Measurements from ENCODE around the gene TRIM43. TPM values are rescaled to one million over a fixed set of nuclear protein-coding genes. Genes with fewer than 3 reads are reported as not detected.

Gene TRIM43
- polyA plus RNA-seq, 3 donors = not detected

DNA sequence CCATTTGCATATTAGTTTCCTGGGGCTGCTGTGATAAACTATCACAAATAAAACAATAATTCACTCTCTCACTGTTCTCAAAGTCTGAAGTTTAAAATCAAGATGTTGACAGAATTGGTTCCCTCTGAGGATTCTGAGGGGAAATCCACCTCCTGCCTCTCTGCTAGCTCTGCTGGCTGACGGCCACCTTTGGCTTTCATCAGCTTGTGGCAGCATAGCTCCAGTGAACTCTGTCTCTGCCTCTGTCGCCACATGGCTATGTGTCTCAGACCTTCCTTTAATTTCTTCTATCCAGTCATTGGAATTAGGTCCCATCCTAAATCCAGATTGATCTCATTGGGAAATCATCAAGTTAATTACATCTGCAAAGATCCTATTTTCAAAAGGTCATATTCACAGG lies 38.9 kb upstream of the TRIM43 start:
- Histone ChIP-seq H3K9me3 (replicated peaks in 1 of 2; ENCODE audit: control insufficient read depth in 1 of 2, insufficient read depth in 1 of 2, low read length in 2 of 2) (no peaks in the 10 kb centered on the region), H3K79me2 (ENCODE audit: insufficient read depth, low read length) (no peaks in the 10 kb centered on the region), H3K4me2 (replicated peaks; ENCODE audit: extremely low read depth, low read length, poor library complexity, severe bottlenecking) (no peak overlapping the region), H3K27me3 (ENCODE audit: control insufficient read depth in 2 of 2, insufficient read depth in 2 of 2, low read length in 2 of 2) (peaks cover 0 to 9% of the 10 kb centered on the region in 2 donors), H3K9ac (ENCODE audit: insufficient read depth, low read length, poor library complexity, severe bottlenecking) (no peak overlapping the region), H2AFZ (ENCODE audit: insufficient read depth, low read depth, low read length, poor library complexity, severe bottlenecking) (no peak overlapping the region), H4K20me1 (ENCODE audit: insufficient read depth, low read length) (no peaks in the 10 kb centered on the region), H3K36me3 (replicated peaks in 1 of 2; ENCODE audit: control insufficient read depth in 1 of 2, insufficient read depth in 2 of 2, low read length in 2 of 2) (no peaks in the 10 kb centered on the region), H3K4me3 (replicated peaks in 1 of 3; ENCODE audit: low read depth in 2 of 3, low read length in 3 of 3) (no peak overlapping the region), H3K27ac (ENCODE audit: low read depth in 1 of 2, low read length in 2 of 2) (no peak overlapping the region), H3K4me1 (ENCODE audit: control insufficient read depth in 1 of 2, insufficient read depth in 2 of 2, low read length in 2 of 2) (no peaks in the 10 kb centered on the region)
- TF ChIP-seq CTCF (IDR thresholded peaks at IDR 0.05) = no peak
- Mint-ChIP-seq H3K27me3 (ENCODE audit: low read depth in 3 of 3) (peaks cover 4 to 13% (median 12%) of the 10 kb centered on the region in 3 donors), H3K36me3 (no peaks in the 10 kb centered on the region), H3K9me3 (peaks cover 0 to 8% (median 0%) of the 10 kb centered on the region in 7 donors), H3K4me1 (peaks cover 4% of the 10 kb centered on the region), H3K4me3 (no peak overlapping the region), H3K27ac (no peak overlapping the region)
- DNase-seq = no peak
- 20% methylated on average over 1 of the region's 2 CpGs for WGBS (ENCODE audit: insufficient coverage)
- intact Hi-C loops (cut with micrococcal nuclease) = no loop called here

- no peak overlapping the region for H3K27ac Mint-ChIP-seq
- intact Hi-C loops (cut with micrococcal nuclease) = no loop called here
- no peaks in the 10 kb centered on the region for H3K36me3 ChIP-seq (replicated peaks in 1 of 2; ENCODE audit: control insufficient read depth in 1 of 2, insufficient read depth in 2 of 2, low read length in 2 of 2)
- H2AFZ ChIP-seq (ENCODE audit: insufficient read depth, low read depth, low read length, poor library complexity, severe bottlenecking) = no peak overlapping the region
- no peak overlapping the region for H3K4me3 Mint-ChIP-seq
- H4K20me1 ChIP-seq (ENCODE audit: insufficient read depth, low read length) = no peaks in the 10 kb centered on the region
- H3K9ac ChIP-seq (ENCODE audit: insufficient read depth, low read length, poor library complexity, severe bottlenecking) = no peak overlapping the region
- H3K27me3 ChIP-seq (ENCODE audit: control insufficient read depth in 2 of 2, insufficient read depth in 2 of 2, low read length in 2 of 2) = peaks cover 0 to 3% of the 10 kb centered on the region in 2 donors
- no peaks in the 10 kb centered on the region for H3K4me1 Mint-ChIP-seq
- peaks cover 0 to 3% (median 0%) of the 10 kb centered on the region in 7 donors for H3K9me3 Mint-ChIP-seq
- no peak overlapping the region for H3K27ac ChIP-seq (ENCODE audit: low read depth in 1 of 2, low read length in 2 of 2)
- H3K79me2 ChIP-seq (ENCODE audit: insufficient read depth, low read length) = no peaks in the 10 kb centered on the region
- no peaks in the 10 kb centered on the region for H3K9me3 ChIP-seq (replicated peaks in 1 of 2; ENCODE audit: control insufficient read depth in 1 of 2, insufficient read depth in 1 of 2, low read length in 2 of 2)
- H3K36me3 Mint-ChIP-seq = no peaks in the 10 kb centered on the region
- no peak overlapping the region for H3K4me3 ChIP-seq (replicated peaks in 1 of 3; ENCODE audit: low read depth in 2 of 3, low read length in 3 of 3)
- no peak overlapping the region for H3K4me2 ChIP-seq (replicated peaks; ENCODE audit: extremely low read depth, low read length, poor library complexity, severe bottlenecking)
- no peaks in the 10 kb centered on the region for H3K4me1 ChIP-seq (ENCODE audit: control insufficient read depth in 1 of 2, insufficient read depth in 2 of 2, low read length in 2 of 2)
- WGBS (ENCODE audit: insufficient coverage) = no CpG with 5 or more reads among the region's 2 CpGs
- no peak for TF ChIP-seq CTCF (IDR thresholded peaks at IDR 0.05)
- H3K27me3 Mint-ChIP-seq (ENCODE audit: low read depth in 3 of 3) = peaks cover 0 to 3% (median 1%) of the 10 kb centered on the region in 3 donors
- DNase-seq = no peak
Measured at GRCh38 chr2:95569170-95569569, 22.6 kb upstream of the TRIM43 start.

All from CD14-positive monocyte (primary cell).